NCI-H1092 treated with DMSO at 0.1 percent for 48 hours (cell line): ENCODE results near the gene RPL13.

Experiments
- DNase-seq: peaks from one replicate; lab custom pipeline; 2025; lab: John Stamatoyannopoulos, UW

Gene RPL13

DNA sequence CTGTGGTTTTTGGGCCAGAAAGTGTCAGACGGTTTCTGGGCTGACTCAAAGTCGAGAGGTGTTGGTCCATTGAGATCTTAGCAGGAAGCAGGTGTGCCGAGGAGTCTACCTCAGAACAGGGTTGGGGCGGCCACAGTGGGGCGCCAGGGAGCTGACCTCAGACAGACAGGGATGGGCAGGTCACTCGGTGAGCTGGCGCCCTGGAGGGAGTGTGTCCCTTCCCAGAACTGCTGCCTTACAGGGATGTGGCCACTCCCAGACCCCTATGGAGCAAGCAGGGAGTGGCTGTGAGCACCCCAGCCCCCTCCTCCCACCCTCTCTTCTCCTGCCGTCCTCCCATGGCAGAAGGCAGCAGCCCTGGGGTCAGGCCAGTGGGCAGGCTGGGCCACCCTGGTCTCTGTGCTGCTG, 39.0 kb downstream of the RPL13 start:
- no peak for DNase-seq

DNA sequence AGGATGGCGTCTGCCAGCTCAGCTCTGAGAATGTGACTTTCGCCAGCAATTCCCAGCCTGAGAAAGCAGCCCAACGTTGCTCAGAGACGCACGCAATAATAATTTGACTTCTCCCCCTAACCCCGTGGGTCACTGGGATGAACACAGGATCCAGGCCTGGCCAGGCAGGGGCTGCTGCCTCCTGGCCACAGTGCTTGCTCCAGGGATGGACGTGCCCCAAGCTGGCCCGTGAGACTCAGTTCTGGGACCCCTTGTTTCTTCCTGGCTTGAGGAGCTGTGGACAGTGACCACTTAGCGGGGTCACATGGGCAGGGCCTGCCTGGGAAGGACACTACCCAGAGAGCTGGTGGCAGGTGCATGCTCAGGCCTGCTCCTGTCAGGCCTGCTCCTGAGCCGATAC, 39.4 kb downstream of the RPL13 start:
- no peak for DNase-seq

DNA sequence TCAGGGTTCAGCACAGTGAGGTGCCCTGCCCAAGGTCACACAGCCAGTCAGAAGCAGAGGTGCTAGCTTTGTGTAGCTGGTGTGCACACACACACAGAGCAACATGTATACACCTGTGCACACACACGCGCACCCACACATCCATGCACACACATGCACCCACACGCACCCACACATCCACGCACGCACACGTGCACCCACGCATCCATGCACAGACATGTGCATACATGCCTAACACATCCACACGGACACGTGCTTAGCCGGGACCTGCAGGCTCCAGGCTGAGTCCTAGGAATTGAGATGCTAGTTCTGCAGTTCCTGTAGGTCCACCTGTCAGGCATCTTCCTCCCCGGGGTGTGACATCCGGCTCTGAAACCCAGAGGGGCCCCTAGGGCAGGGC, 39.9 kb downstream of the RPL13 start:
- no peak for DNase-seq

DNA sequence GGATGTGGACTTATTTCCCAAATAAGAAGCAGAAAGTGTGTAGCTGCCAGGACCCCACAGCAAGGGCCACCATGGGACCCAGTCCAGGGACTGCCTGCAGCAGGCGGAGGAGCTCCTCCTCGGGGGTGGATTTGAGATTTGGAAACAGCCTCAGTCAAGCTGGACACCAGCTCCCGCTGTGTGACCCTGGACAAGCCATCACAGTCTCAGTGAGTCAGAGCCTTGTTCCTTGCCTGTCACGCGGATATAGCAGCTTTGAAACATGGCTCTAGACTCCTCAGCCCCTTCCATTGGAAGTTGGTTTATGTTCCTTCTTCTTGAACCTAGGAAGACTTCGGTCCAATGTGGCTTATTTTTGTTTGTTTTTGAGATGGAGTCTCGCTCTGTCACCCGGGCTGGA, 40.5 kb downstream of the RPL13 start:
- no peak for DNase-seq

DNA sequence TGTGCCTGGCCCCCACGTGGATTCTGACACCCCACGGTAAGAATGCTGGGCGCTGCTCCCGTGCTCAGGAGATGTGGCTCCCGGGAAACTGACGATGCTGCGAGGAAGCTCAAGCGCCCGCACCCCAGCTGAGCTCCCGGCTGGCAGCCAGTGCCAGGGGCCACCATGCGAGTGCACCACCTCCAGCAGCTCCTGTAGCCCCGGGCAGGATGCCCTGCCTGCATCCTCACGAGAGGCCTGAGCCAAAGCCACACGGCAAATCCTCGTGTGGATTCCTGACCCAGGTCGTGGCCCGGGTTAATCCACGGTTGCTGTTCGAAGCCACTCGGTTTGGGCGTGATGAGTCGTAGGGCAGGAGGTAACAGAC, 41.4 kb downstream of the RPL13 start:
- DNase-seq, result no peak

DNA sequence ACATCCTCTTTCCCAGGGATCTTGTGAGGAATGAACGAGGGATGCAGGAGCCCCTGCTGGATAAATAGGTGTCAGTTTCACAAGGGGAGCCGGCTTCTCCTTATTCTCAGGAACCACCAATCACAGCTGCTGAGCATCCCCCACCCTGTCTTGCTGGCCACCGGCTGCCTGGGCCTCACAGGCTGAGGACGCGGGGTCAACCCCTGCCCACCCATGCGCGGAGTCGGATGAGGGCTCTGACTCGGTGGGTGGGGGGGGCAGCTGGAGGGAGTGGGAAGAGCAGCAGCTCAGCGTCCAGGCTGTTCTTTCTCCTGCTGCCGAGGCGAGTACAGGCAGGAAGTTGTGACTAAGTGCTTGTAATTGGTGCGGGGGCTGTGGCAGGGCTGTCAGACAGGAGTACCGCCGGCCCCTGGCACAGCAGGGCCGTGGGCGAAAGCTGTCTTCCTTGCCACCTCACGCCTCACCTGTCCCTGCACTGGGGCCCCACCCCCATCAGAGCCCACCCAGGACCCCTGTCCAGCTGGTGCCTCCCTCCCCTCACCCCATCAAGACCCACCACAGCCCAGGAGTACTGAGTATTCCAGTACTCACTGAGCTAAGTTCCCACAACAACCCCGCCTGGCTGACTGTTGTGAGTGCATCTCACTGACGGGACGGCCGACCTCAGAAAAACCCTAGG, 41.9 kb downstream of the RPL13 start:
- no peak for DNase-seq

DNA sequence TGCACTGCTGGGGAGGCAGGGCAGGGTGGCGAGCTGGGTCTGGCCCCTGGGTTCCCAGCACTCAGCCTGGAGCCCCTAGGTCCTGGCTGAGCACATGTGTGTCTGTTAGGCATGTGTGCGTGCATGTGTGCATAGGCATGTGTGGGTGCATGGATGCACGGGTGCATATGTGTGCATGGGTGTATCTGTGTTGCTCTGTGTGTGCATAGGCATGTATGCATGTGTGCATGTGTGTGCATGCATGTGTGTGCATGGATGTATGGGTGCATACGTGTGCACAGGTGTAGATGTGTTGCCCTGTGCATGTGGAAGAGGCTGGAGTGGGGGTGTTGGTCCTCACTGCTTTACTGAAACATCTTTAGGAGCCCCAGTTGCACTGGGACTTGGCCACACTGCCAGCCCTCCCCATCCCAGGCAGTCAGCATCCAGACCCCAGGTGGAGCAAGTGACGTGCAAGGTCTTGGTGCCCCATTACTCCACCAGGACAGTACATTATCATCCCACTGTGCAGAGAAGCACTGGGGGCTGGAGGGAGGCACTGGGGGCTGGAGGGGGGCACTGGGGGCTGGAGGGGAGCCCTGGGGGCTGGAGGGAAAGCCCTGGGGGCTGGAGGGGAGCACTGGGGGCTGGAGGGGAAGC, 42.6 kb downstream of the RPL13 start:
- no peak for DNase-seq

DNA sequence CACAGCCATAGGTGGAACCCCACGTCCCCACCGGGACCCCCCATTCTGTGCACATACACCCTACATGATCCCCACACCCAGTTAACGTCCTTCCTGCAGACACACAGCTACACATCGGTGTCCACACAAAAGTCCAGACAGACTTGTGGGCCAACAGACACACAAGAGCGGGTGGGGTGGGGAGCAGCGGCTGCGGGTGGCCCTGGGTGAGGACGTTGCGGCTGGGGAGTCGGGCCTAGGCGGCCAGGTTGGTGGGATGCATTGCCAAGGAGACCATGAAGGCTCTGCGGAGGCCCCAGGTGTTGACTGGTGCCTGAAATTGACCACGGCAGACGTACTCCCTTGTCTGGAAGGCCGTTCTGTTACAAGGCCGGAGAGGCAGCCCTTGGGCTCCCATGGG, 44.3 kb downstream of the RPL13 start:
- DNase-seq, result no peak

DNA sequence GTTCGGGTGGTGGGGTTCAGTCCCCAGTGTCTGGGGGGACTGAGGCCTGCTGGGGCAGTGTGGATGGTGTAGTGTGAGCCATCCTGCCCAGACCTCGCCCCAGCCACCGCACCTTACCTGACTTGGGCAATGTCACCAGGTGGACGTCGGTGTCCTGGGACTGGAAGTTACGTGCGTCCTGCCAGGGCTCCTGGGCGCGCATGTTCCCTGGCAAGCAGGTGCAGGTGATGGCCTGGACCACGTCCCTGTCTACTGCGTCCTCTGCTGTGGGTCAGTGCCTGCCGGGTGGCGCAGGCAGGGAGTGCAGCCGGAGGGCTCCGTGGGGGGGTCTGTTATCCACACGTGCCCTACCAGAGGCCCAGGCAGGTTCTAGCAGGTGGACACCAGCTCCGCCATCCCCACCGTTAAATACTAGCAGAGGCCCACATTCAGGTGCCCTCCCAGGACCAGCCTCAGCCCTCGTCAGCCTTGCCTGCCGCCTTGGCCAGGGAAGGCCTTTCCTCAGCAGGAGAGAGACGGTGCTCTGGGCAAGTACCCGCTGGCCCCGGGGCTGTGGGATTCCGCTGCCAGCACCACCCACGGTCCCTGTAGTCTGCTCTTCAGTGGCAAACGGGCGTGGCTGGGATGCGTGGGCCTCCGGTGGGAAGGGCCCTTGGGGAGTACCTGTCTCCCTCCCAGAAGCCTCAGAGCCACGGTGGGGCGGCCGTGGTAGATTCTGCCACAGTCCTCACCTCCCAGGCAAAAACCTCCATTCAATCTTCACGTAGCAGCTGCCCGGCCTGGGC, 44.9 kb downstream of the RPL13 start:
- no peak for DNase-seq

DNA sequence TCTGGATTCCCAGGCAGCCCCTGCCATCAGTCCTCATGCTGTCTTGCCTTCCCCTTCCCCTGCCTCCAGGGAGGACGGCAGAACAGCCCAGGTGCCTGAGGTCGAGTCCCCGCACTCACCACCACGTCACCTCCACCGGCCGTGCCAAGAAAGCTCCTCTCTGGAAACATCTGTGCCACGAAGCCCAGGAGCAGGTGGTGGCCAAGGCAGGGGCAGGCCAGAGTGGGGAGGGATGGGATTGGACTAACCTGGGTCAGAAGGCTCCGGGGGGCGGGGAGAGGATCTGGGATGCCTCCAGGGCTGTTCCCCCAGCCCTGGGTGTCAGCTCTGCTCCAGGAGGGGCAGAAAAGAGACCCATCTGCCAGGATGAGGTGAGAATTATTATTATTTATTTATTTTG, 45.5 kb downstream of the RPL13 start:
- DNase-seq, result peak; percentile 19

DNA sequence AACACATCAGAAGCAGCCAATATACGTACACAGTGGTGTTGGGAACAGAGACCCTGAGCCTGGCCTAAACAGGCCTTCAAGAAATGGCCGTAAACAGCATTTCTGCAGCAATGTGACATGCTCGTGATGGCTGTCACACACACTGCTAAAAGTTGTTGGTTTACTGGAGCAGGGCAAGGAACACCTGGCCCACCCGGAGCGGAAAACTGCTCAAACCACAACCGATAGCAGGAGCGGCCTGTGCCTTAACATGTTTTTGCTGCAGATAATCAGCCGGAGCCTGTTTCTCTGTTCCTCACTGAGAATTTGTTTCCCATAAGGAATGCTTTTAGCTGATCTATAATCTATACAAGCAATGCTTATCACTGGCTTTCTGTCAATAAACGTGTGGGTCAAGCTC, 47.0 kb downstream of the RPL13 start:
- DNase-seq, result no peak

DNA sequence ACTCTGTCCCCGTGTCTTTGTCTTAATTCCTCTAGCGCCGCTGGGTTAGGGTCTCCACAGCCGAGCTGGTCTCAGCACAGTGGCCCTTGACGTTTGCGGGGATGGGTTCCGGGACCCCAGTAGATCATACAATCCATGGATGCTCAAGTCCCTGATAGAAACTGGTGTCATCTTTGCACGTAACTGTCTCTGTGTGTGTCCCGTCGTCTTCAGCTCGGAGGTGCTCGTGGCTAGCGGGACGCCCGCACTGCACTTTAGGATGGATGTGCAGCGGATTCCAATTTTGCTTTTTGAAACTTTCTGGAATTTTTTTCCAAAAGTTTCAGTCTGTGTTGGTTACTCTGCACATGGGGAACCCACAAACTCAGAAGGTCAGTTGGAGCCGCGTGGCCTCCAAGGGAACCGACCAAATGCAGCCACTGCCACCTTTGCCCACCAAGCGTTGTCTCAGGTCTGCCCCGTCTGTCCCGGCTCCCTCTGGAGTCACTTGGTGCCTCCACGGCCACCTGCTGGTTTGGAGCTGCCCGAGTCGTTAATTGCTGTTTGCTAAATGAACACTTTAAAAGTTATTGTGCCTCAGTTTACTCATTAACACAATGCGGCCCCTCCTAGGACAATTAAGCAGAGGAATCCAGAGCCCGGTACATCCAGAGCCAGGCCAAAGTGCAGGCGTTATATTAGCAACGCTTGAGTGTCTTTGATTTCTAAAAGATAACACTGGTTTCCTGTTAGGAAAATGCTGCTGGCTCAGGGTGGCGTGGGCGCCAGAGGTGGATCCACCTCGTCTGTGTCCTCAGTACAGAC, 47.7 kb downstream of the RPL13 start:
- DNase-seq, result no peak

DNA sequence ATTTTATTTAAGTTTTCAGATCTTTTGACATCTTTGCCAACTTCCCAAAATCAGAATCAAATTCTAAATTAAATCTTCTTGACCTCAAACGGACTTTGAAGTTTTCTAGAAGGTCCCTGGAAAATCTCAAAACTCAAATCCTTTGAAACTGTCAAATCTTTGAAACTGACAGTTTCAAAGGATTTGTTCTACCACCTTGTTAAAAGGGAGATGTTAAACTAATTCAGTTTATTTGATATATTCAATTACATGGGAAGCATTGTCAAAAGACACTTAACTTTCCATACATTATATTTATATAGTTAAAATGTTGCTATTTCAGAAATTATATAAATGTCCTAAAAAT, 49.6 kb downstream of the RPL13 start:
- no peak for DNase-seq

DNA sequence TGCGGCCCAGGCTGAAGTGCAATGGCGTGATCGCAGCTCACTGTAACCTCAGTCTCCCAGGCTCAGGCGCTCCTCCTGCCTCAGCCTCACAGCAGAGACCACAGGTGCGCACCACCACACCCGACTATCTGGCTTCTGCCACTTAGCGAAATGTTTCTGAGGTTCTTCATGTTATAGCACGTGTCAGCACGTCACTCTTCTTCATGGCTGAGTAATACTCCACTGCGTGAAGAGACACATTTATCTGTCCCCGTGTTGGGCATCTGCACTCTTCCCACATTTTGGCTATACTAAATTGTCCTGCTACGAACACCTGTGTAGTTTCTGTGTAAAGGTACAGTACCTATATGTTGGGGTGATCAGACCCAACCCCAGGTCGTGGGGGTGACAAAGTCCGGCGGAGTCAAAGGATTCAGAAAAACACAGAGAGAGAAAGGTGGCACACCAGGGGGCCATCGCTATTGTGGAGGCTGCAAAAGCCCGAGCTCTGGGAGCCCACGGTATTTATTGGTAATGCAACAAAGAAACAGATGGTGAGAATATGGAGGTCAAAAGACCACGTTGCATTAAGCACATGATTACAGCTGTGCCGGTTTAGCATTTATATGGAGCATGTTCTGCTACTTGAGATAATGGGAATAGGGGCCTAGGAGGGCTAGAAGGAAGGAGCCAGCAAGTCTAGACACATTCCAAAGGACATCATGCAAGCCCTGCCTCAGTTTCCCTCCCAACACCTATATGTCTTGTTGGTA, 52.1 kb downstream of the RPL13 start:
- no peak for DNase-seq

DNA sequence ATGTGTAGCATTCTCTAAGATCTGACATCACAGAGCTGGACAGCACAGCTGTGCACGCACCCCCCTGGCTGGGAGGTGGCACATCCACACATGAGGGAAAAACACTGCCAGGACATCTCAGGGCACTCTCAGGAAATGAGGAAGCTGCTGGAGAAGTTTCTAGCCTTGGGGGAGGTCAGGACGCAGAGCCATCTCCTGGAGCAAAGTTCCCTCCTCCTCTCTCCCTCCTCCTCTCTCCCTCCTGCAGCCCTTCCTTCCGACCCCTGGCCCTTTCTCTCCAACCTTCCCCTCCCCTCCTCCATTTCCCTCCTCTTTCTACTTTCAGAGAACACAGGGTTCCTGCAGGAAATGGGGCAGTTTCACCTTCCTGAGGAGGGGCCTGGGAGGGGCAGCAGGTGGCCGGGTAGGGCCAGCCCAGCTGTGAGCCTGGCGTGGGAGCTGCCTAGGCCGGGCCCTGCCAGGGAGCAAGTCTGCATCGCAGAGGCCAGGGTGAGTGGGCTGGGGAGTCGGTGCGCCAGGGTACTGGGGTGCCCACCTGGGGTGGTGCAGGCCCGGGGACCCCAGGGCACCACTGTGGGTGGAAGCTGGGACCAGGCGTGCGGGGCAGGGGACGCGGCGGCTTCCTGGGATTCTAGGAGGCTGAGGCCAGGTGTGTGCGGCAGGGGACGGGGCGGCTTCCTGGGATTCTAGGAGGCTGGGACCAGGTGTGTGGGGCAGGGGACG, 52.9 kb downstream of the RPL13 start, which contains the start of gene DPEP1:
TSS of gene DPEP1 (plus strand) at position 412 of the 723 bp plus-strand sequence. CDS start 16,769 bp downstream, outside the sequence.
- DNase-seq, result no peak

DNA sequence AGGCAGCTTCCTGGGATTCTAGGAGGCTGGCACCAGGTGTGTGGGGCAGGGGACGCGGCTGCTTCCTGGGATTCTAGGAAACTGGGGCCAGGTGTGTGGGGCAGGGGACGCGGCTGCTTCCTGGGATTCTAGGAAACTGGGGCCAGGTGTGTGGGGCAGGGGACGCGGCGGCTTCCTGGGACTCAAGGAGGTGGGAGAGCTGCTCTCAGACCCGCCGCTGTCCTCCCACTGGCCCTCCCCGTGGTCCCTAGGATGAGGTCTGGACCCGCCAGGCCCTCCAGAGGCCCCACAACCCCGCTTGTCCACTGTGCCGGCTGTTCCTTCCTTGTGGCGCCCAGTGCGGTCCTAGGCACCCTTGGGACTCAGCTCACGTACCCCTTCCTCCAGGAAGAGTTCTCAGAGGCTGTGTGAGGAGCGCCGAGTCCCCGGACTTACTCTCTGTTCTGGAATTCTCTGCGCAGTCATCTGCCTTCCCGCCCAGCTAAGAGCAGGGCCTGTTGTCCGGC, 53.5 kb downstream of the RPL13 start:
- DNase-seq, result no peak
